NT2/D1 (cell line): Measurements from ENCODE around the gene TRIM15.
"Not testable (repeated sequence)": the region's sequence is repeated elsewhere in the genome, so short reads cannot be mapped to it uniquely, and the experiment has no call there.

ENCODE experiments used
- DNase-seq: peaks from one replicate; pipeline ENCODE4 v3.0.0-alpha.2; 2011; ENCODE audit warnings: low read depth, low spot score
- H3K27me3 ChIP-seq: 2 replicates; pipeline ENCODE4 v1.6.0; 2011; ENCODE audit warnings: mild to moderate bottlenecking; ENCODE audit not compliant: insufficient read length, insufficient read depth
- H3K36me3 ChIP-seq: 2 replicates; pipeline ENCODE4 v1.6.1; 2011; ENCODE audit warnings: mild to moderate bottlenecking, low read length, mixed read lengths; ENCODE audit not compliant: insufficient read depth, insufficient read length
- H3K4me1 ChIP-seq: 2 replicates; pipeline ENCODE4 v1.5.1; 2011; ENCODE audit not compliant: insufficient read depth, insufficient read length
- H3K4me3 ChIP-seq: 2 replicates; pipeline ENCODE4 v1.5.1; 2011; ENCODE audit warnings: low read depth; ENCODE audit not compliant: insufficient read length
- H3K9ac ChIP-seq: 2 replicates; pipeline ENCODE4 v1.6.0; 2011; ENCODE audit warnings: low read depth; ENCODE audit not compliant: insufficient read length
- H3K9me3 ChIP-seq: 2 replicates; pipeline ENCODE4 v1.5.1; 2011; ENCODE audit warnings: mild to moderate bottlenecking, low read length; ENCODE audit not compliant: insufficient read depth
- SUZ12 ChIP-seq: IDR thresholded peaks from 2 replicates; pipeline ENCODE4 v1.6.1; 2011; ENCODE audit not compliant: insufficient read length, insufficient read depth; ENCODE audit errors: extremely low read depth
- YY1 ChIP-seq: IDR thresholded peaks from 2 replicates; pipeline ENCODE4 v1.6.1; 2011; ENCODE audit not compliant: insufficient read length, insufficient read depth
- ZNF274 ChIP-seq: IDR thresholded peaks from 2 replicates; pipeline ENCODE4 v1.6.1; 2011; ENCODE audit warnings: mild to moderate bottlenecking, low read depth, low read length

Gene TRIM15

DNA sequence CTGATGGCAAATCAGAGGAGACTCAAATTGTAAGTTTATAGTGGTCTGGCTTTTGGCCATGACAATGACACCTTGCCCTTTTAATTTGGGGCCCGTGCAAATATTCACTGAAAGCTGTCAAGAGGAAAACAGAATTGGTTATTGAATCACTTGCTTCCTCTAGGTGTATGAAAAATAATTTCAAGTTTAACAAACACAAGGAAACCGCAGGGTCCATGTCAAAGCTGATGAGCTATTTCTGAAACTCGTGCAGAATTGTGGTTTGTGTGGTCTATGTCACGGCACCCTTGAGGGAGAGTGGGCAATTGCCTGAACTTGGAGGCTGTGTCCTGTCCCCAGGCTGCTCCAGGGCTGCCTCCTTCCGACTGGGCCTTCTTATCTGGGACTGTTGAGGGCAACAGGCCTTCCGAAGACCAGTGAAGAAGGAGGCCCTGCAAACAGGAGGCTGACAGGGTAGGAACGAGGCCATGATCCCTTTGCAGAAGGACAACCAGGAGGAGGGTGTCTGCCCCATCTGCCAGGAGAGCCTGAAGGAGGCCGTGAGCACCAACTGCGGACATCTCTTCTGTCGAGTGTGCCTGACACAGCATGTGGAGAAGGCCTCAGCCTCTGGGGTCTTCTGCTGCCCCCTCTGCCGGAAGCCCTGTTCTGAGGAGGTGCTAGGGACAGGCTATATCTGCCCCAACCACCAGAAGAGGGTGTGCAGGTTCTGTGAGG lies 26.6 kb upstream of the TRIM15 start:
- H3K4me3 ChIP-seq, result no peak overlapping the region
- peaks cover 4% of the 10 kb centered on the region for H3K27me3 ChIP-seq
- no peaks in the 10 kb centered on the region for H3K4me1 ChIP-seq
- H3K9ac ChIP-seq, result no peak overlapping the region
- TF ChIP-seq SUZ12, result no peak
- no peak for TF ChIP-seq ZNF274
- TF ChIP-seq YY1, result no peak
- H3K36me3 ChIP-seq, result no peaks in the 10 kb centered on the region
- H3K9me3 ChIP-seq, result no peaks in the 10 kb centered on the region
- no peak for DNase-seq

DNA sequence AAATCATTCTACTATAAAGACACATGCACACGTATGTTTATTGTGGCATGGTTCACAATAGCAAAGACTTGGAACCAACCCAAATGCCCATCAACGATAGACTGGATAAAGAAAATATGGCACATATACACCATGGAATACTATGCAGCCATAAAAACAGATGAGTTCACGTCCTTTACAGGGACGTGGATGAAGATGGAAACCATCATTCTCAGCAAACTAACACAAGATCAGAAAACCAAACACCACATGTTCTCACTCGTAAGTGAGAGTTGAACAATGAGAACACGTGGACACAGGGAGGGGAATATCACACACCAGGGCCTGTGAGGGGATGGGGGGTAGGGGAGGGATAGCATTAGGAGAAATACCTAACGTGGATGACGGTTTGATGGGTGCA lies 23.1 kb upstream of the TRIM15 start:
- not testable (repeated sequence) for H3K27me3 ChIP-seq, H3K36me3 ChIP-seq, H3K9ac ChIP-seq, H3K4me1 ChIP-seq, H3K4me3 ChIP-seq, H3K9me3 ChIP-seq, DNase-seq

DNA sequence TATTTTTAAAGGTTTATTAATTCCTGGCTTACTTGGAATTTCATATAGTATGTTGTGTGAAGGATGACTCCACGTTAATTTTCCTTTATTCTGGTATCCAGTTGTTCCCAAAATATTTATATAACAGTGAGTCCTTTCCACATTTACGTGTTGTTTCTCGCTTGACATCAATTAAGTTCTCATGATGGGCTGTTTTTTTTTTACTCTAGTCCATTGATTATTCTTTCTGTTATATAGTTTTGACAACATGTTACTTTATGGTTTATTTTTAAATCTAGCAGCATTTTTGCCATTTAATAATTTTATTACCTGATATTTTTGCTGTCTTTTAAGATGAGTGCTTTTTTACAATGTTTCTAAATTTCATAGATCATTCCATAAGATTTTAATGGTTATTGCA lies 20.7 kb upstream of the TRIM15 start:
- peaks cover 2% of the 10 kb centered on the region for H3K27me3 ChIP-seq

DNA sequence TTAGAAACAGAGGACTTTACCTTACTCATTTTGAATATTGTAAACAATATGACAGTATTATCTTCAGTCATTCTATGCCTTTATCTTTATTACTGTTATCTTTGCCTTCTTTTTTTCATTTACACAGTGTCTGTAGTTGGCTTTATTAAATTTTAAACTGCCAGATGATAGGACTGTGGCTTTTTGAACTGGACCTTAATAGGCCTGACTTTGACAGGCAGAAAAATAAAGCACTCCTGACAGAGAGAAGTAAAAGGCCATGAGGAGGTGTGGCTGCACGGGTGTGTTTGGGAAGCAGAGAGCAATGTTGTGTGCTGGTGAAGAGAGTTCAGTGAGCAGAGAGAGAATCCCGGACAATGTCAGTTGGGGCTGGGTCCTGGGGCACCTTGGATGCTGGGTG lies 19.6 kb upstream of the TRIM15 start:
- DNase-seq, result no peak
- Histone ChIP-seq H3K36me3 (no peaks in the 10 kb centered on the region), H3K27me3 (peaks cover 2% of the 10 kb centered on the region), H3K4me3 (no peak overlapping the region), H3K9me3 (no peaks in the 10 kb centered on the region), H3K9ac (no peak overlapping the region), H3K4me1 (no peaks in the 10 kb centered on the region)
- no peak for TF ChIP-seq SUZ12
- TF ChIP-seq YY1, result no peak
- no peak for TF ChIP-seq ZNF274

More for the DNA sequence above, 20.7 kb upstream of the TRIM15 start:
- H3K9ac ChIP-seq, result no peak overlapping the region
- H3K4me3 ChIP-seq, result no peak overlapping the region
- DNase-seq, result no peak
- no peaks in the 10 kb centered on the region for H3K36me3 ChIP-seq
- no peaks in the 10 kb centered on the region for H3K4me1 ChIP-seq
- no peak for TF ChIP-seq YY1
- H3K9me3 ChIP-seq, result no peaks in the 10 kb centered on the region

DNA sequence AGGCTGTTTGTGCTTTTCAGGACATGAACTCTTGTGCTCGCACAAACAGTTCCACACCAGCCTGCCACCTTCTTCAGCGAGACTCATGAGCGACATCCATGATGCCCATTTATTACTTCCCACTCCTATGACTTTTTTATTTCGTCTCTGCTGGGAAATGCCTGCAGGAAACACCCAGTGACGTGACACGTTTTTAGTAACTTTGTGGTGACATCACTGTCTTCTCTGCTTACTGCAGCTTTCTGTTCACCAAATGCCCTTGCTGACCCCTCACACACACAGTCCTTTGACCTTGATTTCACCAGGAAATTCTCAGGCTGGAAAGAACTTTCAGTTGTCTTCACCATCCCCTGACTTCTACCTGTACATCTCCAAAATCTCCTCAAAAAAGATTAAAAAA lies 18.5 kb upstream of the TRIM15 start:
- Histone ChIP-seq H3K4me1 (no peaks in the 10 kb centered on the region), H3K36me3 (no peaks in the 10 kb centered on the region), H3K27me3 (peaks cover 2% of the 10 kb centered on the region), H3K9me3 (no peaks in the 10 kb centered on the region), H3K4me3 (no peak overlapping the region), H3K9ac (no peak overlapping the region)
- DNase-seq, result no peak
- TF ChIP-seq ZNF274 (no peak), YY1 (no peak), SUZ12 (no peak)

DNA sequence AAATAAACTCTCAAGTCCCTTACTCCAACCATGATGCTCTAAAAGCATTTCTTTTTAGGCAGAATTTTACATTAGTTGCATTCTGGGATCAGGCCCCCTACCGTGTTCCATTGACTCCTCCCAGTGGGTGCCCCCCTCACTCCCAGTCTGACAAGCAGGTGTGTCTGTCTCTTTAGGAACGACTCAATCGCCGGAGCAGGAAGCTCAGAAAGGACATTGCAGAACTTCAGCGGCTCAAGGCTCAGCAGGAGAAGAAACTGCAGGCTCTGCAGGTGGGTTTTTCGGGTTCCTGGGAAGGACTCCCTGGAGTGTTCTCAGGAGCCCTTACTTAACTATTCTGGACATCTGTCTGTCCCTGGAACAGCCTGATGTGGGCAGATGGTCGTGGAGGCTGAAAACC lies 17.5 kb upstream of the TRIM15 start:
- no peak for DNase-seq
- H3K4me1 ChIP-seq, result no peaks in the 10 kb centered on the region
- H3K36me3 ChIP-seq, result no peaks in the 10 kb centered on the region
- H3K27me3 ChIP-seq, result peaks cover 2% of the 10 kb centered on the region
- no peak for TF ChIP-seq ZNF274
- no peak for TF ChIP-seq YY1
- no peak for TF ChIP-seq SUZ12
- H3K9ac ChIP-seq, result no peak overlapping the region
- no peak overlapping the region for H3K4me3 ChIP-seq
- H3K9me3 ChIP-seq, result no peaks in the 10 kb centered on the region

DNA sequence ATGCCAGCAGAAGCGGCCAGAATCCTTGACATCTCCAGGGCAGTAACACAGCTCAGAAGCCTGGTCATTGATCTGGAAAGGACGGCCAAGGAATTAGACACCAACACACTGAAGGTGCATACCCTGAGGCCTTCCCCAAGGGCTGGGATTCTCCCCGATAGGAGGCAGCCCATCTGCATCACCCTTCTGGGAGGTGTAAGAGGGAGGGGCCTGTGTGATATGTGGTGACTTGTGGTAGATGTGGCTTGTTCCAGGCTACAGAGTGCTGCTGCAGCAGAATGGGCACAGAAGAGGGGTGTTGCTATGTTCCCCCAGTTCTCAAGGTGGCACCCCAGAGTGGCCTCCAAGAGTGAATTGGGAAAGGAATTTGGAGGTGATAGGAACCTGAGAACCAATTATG lies 16.2 kb upstream of the TRIM15 start:
- Histone ChIP-seq H3K9ac (no peak overlapping the region), H3K36me3 (no peaks in the 10 kb centered on the region), H3K4me3 (no peak overlapping the region), H3K27me3 (peaks cover 2% of the 10 kb centered on the region), H3K4me1 (no peaks in the 10 kb centered on the region), H3K9me3 (no peaks in the 10 kb centered on the region)
- TF ChIP-seq YY1, result no peak
- TF ChIP-seq SUZ12, result no peak
- no peak for TF ChIP-seq ZNF274
- no peak for DNase-seq

DNA sequence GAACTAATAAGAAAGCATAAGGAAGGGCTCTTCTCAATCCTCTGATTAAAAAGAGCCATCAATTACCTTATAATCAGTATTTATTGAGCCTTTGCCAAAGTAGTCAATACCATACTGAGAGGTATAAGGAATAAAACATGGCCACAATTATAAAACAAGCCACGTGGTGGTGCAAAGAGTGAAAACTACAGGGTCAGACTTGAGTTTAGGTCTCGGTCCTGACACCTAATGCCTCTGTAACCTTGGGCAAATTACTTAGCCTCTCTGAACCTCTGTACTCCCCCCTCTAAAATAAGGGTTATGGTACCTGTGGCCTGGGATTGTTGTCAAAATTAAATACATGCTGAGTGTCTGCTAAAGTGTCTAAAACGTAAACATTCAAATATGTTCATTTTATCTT lies 14.1 kb upstream of the TRIM15 start:
- Histone ChIP-seq H3K9me3 (no peaks in the 10 kb centered on the region), H3K9ac (no peak overlapping the region), H3K27me3 (peaks cover 2% of the 10 kb centered on the region), H3K4me3 (no peak overlapping the region), H3K36me3 (no peaks in the 10 kb centered on the region), H3K4me1 (no peaks in the 10 kb centered on the region)
- DNase-seq, result no peak
- TF ChIP-seq SUZ12, result no peak
- no peak for TF ChIP-seq ZNF274
- TF ChIP-seq YY1, result no peak
